ENCODE measurements around the gene OFD1.
A peak's percentile ranks its signal among the peaks of the same experiment; 100 is the strongest.

The OFD1 gene, protein sequence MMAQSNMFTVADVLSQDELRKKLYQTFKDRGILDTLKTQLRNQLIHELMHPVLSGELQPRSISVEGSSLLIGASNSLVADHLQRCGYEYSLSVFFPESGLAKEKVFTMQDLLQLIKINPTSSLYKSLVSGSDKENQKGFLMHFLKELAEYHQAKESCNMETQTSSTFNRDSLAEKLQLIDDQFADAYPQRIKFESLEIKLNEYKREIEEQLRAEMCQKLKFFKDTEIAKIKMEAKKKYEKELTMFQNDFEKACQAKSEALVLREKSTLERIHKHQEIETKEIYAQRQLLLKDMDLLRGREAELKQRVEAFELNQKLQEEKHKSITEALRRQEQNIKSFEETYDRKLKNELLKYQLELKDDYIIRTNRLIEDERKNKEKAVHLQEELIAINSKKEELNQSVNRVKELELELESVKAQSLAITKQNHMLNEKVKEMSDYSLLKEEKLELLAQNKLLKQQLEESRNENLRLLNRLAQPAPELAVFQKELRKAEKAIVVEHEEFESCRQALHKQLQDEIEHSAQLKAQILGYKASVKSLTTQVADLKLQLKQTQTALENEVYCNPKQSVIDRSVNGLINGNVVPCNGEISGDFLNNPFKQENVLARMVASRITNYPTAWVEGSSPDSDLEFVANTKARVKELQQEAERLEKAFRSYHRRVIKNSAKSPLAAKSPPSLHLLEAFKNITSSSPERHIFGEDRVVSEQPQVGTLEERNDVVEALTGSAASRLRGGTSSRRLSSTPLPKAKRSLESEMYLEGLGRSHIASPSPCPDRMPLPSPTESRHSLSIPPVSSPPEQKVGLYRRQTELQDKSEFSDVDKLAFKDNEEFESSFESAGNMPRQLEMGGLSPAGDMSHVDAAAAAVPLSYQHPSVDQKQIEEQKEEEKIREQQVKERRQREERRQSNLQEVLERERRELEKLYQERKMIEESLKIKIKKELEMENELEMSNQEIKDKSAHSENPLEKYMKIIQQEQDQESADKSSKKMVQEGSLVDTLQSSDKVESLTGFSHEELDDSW

GRCh38 chrX:13734278-13735172 is at the start of gene OFD1, which contains the start of gene TRAPPC2:
TSS of gene OFD1 (plus strand) at chrX:13734748. CDS start at chrX:13735072, 324 bp downstream.
TSS of gene TRAPPC2 (minus strand) at chrX:13734620. CDS start at chrX:13719963, 14,657 bp downstream.
- peak; percentile 82 for DNase-seq

DNA sequence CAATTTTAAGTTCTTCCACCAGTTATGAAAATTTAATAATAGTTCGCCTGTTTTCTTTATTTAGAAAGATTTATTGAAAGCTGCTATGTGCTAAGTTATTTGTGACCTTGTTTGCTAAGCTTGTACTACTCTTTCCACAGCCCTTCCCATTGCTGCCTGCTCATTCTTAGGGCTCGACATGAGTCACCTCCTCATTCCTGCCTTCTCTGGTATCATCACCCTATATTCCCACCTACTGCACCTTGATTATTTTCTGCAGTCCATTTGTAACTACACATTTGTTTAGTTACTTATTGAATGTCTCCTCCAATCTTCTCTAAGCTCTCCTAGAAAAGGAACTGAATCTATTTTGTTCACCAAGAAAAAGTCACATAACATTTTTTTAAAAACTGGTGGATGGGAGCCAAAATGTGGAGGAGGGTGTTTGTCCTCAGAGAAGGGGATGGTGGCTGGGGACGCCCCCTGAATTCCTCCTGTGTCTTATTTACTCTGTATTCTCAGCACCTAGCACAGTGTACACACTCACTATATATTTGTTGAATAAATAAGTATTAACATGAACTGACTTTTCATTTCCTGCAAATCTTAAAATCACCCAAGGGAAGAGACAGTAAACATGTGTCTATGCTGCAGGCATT is 49.3 kb upstream of the OFD1 start:
- DNase-seq, result no peak

DNA sequence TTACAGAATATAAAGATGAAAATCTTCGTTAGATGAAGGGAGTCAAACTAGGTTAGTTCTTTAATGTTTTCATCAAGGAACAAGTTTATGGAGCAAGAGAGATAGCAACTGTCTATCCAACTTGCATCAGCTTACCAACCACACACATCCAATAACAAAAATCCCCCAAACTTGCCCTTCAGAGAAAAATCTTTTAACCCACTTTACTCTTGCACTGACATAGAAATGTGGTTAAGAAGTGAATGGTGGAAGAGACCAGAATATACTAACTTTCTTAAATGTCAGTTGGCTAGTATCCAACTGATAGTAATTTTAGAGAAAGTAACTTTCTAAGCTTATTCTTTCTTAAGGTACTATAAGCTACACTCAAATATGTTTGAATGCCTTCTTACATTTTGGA is 47.3 kb upstream of the OFD1 start:
- DNase-seq, result no peak

DNA sequence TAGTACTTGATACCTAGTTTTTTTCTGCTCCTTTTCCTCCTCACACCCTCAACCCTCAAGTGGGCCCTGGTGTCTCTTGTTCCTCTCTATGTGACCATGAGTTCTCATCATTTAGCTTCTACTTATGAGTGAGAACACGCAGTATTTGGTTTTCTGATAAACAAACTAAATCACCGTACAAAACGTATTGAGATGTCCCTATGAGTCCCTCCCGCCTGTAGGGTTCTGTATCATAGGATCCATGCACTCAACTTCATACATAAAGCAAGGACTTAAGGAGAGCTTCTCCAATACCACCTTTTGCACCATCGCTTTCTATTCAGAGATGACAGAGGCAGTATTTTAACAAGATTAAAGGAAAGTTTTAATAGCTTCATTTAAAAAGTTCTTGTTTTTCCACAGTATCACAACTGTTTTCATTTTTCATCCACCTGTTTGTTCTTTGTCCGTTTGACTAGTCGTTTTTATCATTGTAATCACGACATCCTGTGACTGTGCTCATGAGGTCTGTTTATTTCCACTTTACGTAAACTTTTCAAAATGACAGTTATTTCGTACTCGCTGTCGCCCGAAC is 46.1 kb upstream of the OFD1 start:
- no peak for DNase-seq

DNA sequence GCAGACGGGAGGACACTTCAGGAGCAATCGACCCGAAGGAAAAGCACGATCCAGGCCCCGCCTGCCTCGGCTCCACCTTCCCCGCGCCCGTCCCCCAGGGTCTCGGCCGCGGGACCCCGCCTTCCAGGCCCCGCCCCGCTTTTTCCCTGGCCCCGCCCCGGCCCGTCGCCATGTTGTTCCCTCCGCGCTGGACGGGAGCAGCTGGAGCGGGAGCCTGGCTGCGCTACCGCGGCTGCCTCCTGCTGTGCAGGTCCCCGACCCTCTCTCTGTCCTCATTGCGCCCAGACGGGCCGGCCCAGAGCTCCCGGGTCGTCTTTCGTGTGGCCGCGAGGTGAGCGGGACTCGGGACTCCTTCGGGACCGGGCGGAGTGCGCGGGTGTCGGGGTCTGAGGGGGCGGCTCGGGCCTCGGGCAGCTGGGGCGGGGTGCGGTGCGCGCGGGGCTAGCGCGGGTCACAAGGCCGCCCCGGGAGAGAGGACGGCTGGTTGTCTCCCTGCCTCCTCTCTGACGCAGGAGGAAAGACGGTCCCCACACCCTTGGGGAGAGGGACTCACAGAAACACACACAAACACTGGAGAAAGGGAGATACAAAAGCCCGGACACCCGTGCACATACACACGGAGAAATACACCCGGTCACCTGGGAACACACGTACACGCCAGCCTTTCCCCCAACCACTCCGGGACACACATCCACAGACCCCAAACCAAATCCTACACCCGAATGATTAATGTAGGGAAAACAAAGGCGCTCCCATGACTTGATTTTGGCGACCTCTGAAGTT is 45.4 kb upstream of the OFD1 start, which contains the start of gene RAB9A:
TSS of gene RAB9A (plus strand) at position 171 of the 783 bp plus-strand sequence. CDS start 19,619 bp downstream, outside the sequence.
- DNase-seq, result peak; percentile 9

DNA sequence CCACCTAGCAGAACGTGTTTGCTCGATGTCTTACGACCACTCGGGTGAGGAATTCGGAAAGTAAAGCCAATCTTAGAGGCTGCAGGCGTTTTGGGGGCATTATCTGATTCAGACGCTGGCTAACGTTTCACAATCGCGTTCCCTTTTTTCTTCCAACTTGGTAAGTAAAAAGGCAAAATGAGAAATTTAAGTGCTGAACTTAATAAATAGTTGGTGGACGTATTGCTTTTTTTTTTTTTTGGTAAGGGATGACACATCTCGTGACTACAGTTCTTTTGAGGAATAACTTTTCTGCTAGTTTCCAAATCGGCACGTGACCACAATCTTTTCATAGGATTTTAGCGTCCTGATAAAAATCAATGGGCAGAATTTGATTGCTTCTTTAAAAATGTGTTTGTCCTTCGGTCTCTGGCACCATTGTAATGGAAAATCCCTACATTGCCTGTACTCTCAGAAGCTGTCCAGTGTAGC is 44.8 kb upstream of the OFD1 start:
- DNase-seq, result no peak

GRCh38 chrX:13690836-13691235 is 43.7 kb upstream of the OFD1 start:
- DNase-seq, result no peak

- no peak for DNase-seq
These were observed 42.6 kb upstream of the OFD1 start for GRCh38 chrX:13691841-13692371.

- DNase-seq, result no peak
These were observed 41.7 kb upstream of the OFD1 start for GRCh38 chrX:13692771-13693231.

GRCh38 chrX:13693341-13693961 is 41.1 kb upstream of the OFD1 start:
- no peak for DNase-seq

DNA sequence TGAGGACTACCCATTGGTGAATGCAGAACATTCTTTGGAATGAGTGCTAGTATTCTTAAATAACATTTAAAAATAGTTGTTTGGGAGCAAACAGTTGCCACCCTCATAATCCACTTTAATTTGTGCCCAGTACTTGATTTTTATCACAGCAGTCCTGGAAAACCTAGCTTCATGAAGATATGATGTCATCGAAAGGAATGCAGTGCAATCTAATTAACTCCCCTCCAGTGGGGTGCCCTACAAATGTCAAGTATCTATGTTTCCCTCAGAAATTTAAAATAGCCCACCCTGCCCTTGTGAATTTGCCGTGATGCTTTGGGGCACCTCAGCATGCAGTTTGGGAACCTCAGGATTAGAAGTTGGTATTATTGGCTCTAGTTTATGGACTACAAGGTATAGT is 40.2 kb upstream of the OFD1 start:
- DNase-seq, result no peak

DNA sequence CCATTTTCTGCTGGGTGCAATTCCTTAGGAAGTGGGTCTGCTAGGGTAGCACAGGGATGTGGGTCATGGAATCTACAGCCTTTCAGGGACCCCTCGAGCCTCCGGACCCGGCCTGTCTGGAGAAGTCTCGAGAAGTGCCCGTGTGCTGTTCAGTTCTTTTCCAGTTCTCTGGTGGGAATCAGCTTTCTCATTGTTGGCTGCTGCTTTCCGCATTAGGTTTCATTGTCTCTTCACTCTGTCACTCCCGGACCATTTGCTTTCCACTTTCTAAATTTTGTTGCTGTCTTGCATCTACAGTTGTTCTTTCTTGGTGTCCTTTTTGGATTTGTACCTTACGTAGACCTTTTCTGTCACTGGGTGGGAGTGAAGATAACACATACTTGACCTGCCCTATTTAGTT is 39.6 kb upstream of the OFD1 start:
- no peak for DNase-seq

DNA sequence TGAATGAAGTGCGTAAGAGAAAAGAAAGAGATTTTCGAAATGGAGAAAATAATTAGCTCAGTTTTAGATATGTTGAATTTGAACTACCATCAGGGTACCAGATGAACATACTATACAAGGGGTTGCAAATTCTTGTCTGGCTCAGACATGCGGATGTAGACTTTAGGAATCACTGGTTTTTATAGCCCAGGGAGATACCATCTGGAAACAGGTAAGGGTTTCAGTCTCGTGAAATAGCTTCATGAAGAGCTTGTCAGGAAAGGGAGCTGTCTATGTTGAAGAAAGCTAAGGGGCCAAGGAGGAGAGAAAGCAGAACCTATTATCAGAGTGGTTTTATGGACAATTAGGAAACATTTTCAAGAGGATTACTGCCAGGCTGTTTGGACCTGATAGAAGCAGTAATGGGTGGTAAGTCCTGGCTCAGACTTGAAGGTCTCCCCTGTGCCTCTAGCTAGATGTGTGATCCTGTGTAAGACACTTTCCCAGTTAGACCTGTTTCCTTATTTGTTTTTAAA is 38.9 kb upstream of the OFD1 start:
- DNase-seq, result no peak

- no peak for DNase-seq
These were observed 37.1 kb upstream of the OFD1 start for GRCh38 chrX:13697455-13697854.

- no peak for DNase-seq
These were observed 36.6 kb upstream of the OFD1 start for GRCh38 chrX:13697976-13698375.

- no peak for DNase-seq
These were observed 36.1 kb upstream of the OFD1 start for GRCh38 chrX:13698432-13698831.

DNA sequence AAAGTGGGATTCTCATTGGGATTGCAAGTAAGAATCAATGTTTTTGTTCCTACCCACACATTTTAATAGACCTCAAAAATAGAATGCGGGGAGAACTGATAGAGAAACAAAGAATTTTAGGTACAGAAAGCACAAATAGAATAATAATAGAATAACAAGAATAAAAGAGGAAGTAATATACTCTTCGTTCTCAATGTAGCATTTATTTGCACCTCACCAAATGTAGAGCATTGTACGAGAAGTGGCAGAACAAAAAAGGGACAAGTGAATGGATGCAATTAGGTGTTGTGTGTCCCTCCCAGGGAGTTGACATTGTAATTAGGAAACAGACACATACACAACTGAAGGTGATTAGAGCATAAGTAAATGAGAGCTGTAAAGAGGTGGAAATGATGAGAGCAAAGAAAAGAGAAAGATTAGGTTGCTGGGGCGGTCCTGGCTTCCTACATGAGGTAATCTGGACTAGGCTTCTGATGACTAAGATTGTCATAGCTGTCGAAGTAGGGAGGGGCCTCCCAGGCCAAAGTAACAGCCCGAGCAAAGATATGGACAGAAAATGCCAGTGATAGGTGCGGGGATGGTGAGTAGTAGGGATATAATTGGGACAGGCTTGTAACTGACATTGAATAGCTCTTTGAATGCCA is 35.2 kb upstream of the OFD1 start:
- DNase-seq, result no peak

DNA sequence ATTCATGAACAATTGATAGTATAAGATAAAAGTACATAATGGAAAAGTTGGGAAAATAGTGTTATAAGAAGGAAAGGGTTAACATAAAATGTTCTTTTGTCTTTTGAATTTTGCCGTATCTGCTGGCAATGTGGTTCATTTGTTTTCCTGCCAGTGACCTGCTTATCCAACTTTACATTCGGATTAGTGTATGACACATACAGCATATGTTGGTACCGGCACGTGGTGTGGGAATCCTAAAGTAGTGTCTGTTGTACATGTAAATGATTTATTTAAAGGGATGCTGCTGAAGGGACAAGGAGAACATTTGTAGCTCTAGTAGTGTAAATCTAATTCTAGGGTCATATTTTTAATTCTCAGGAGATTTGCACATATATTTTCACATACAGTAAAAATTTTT is 34.2 kb upstream of the OFD1 start:
- DNase-seq, result no peak
